Measurements from ENCODE around the gene AHCYL2.

GRCh38 chr7:129222064-129222463, 2.8 kb upstream of the AHCYL2 start:
- no peak for TF ChIP-seq CTCF (IDR thresholded peaks at IDR 0.05)
- no peak for TF ChIP-seq POLR2A (IDR thresholded peaks at IDR 0.05)
